H1 (cell line): ENCODE data around the gene TFRC. TPM values are rescaled to one million over a fixed set of nuclear protein-coding genes. Genes with fewer than 3 reads are reported as not detected.

Experiments used
- CTCF ChIA-PET: fragments of 300-600 bp; sonication (Branson Sonifier 250); formaldehyde crosslinking; loops from one replicate; lab custom pipeline; 2021; ENCODE audit not compliant: partially characterized antibody; lab: Charles Lee
- POLR2A ChIA-PET: fragments of 300-600 bp; sonication (Branson Sonifier 250); formaldehyde crosslinking; loops from one replicate; lab custom pipeline; 2021; ENCODE audit warnings: inconsistent platforms; ENCODE audit not compliant: partially characterized antibody; lab: Charles Lee
- DNase-seq, 2 experiments: peaks; one replicate each; pipeline versions ENCODE4 v3.0.0 to v3.0.0-alpha.2; 2010 to 2022; ENCODE audit warnings: low spot score in 2 of 2, low read depth in 1 of 2, mixed read lengths in 1 of 2
- FAIRE-seq: peaks from 2 replicates; lab custom pipeline; 2011; peaks lifted over from hg19 to GRCh38; lab: Jason Lieb, UNC
- H2AFZ ChIP-seq: 2 replicates; pipeline ENCODE4 v1.8.1; 2012; ENCODE audit warnings: low read length, inconsistent platforms
- H2AK5ac ChIP-seq: 2 replicates; pipeline ENCODE4 v1.6.1; 2013; ENCODE audit warnings: low read depth, low read length
- H2BK120ac ChIP-seq: replicated peaks from 2 replicates; pipeline ENCODE3; 2013; ENCODE audit warnings: low read depth, low read length, inconsistent platforms
- H2BK12ac ChIP-seq: 2 replicates; pipeline ENCODE4 v1.6.1; 2013; ENCODE audit warnings: low read depth, low read length
- H2BK15ac ChIP-seq: 2 replicates; pipeline ENCODE4 v1.6.1; 2013; ENCODE audit warnings: low read length
- H2BK20ac ChIP-seq: 2 replicates; pipeline ENCODE4 v1.6.1; 2013; ENCODE audit warnings: low read length
- H2BK5ac ChIP-seq: 2 replicates; pipeline ENCODE4 v1.6.1; 2013; ENCODE audit warnings: low read depth, low read length
- H3K14ac ChIP-seq: 2 replicates; pipeline ENCODE4 v1.6.1; 2013; ENCODE audit warnings: inconsistent platforms; ENCODE audit not compliant: insufficient read length
- H3K18ac ChIP-seq: 2 replicates; pipeline ENCODE4 v1.6.1; 2013; ENCODE audit warnings: low read length; ENCODE audit errors: extremely low read depth
- H3K23ac ChIP-seq: 2 replicates; pipeline ENCODE4 v1.6.1; 2013; ENCODE audit warnings: inconsistent platforms; ENCODE audit not compliant: insufficient read length
- H3K23me2 ChIP-seq: 2 replicates; pipeline ENCODE4 v1.6.1; 2013; ENCODE audit warnings: low read depth, low read length
- H3K27ac ChIP-seq: 2 replicates; pipeline ENCODE4 v1.6.1; 2011; ENCODE audit warnings: low read depth, low read length, inconsistent platforms
- H3K27me3 ChIP-seq, 4 experiments: replicated peaks in 1 of 4; 1 replicate in 1 of 4; 2 replicates in 3 of 4; pipeline versions ENCODE4 v1.6.1 to v1.8.1; 2011 to 2013; ENCODE audit warnings: low read length in 3 of 4, mild to moderate bottlenecking in 3 of 4, inconsistent platforms in 2 of 4, mixed read lengths in 2 of 4, moderate library complexity in 1 of 4; ENCODE audit not compliant: control insufficient read depth in 3 of 4, insufficient read depth in 3 of 4; ENCODE audit errors: extremely low read depth in 1 of 4
- H3K36me3 ChIP-seq, 4 experiments: 2 replicates each; pipeline versions ENCODE4 v1.6.1 to v1.8.1; 2011 to 2013; ENCODE audit warnings: mild to moderate bottlenecking in 4 of 4, low read length in 3 of 4, moderate library complexity in 2 of 4, control low read depth in 1 of 4, inconsistent platforms in 1 of 4; ENCODE audit not compliant: insufficient read depth in 4 of 4, control insufficient read depth in 2 of 4
- H3K4ac ChIP-seq: replicated peaks from 2 replicates; pipeline ENCODE3; 2013; ENCODE audit warnings: low read length, low read depth, mixed read lengths, inconsistent platforms; ENCODE audit not compliant: insufficient read length
- H3K4me1 ChIP-seq, 4 experiments: replicated peaks in 1 of 4; 1 replicate in 1 of 4; 2 replicates in 3 of 4; pipeline versions ENCODE4 v1.6.1 to v1.8.1; 2011 to 2013; ENCODE audit warnings: low read length in 3 of 4, inconsistent platforms in 2 of 4, mixed read lengths in 1 of 4; ENCODE audit not compliant: insufficient read depth in 4 of 4, control insufficient read depth in 3 of 4
- H3K4me2 ChIP-seq, 2 experiments: 2 replicates each; pipeline versions ENCODE4 v1.6.1 to v1.8.1; 2011 to 2013; ENCODE audit warnings: low read depth in 2 of 2, low read length in 2 of 2, control low read depth in 1 of 2, inconsistent platforms in 1 of 2, mild to moderate bottlenecking in 1 of 2; ENCODE audit not compliant: insufficient read depth in 1 of 2
- H3K4me3 ChIP-seq, 4 experiments: fragments of 200-600, 300-600 bp in 1 of 4; sonication (generic), shearing (Covaris generic), sonication (Bioruptor Twin) in 1 of 4; 2 replicates each; pipeline versions ENCODE4 v1.5.1 to v1.8.1; 2011 to 2016; ENCODE audit warnings: low read length in 4 of 4, low read depth in 3 of 4, control low read depth in 2 of 4, inconsistent platforms in 2 of 4, mild to moderate bottlenecking in 2 of 4, mixed read lengths in 1 of 4, moderate library complexity in 1 of 4; ENCODE audit not compliant: insufficient read depth in 2 of 4; ENCODE audit errors: extremely low read depth in 1 of 4
- H3K56ac ChIP-seq: replicated peaks from 2 replicates; pipeline ENCODE3; 2013; ENCODE audit warnings: low read depth, mild to moderate bottlenecking, mixed read lengths, low read length, inconsistent platforms; ENCODE audit not compliant: insufficient read length
- H3K79me1 ChIP-seq: 2 replicates; pipeline ENCODE4 v1.6.1; 2013; ENCODE audit warnings: low read depth, low read length, control low read depth
- H3K79me2 ChIP-seq, 2 experiments: 2 replicates each; pipeline versions ENCODE4 v1.6.1 to v1.8.1; 2012 to 2013; ENCODE audit warnings: low read length in 2 of 2, mild to moderate bottlenecking in 2 of 2, inconsistent platforms in 1 of 2; ENCODE audit not compliant: insufficient read depth in 2 of 2, control insufficient read depth in 1 of 2
- H3K9ac ChIP-seq, 4 experiments: replicated peaks in 1 of 4; 1 replicate in 1 of 4; 2 replicates in 3 of 4; pipeline versions ENCODE4 v1.6.1 to v1.8.1; 2011 to 2013; ENCODE audit warnings: low read depth in 3 of 4, low read length in 3 of 4, control low read depth in 2 of 4, mild to moderate bottlenecking in 2 of 4, moderate library complexity in 2 of 4, inconsistent platforms in 1 of 4; ENCODE audit errors: extremely low read depth in 1 of 4
- H3K9me3 ChIP-seq, 2 experiments: 2 replicates each; pipeline versions ENCODE4 v1.6.1 to v1.8.1; 2012 to 2013; ENCODE audit warnings: mild to moderate bottlenecking in 2 of 2, moderate library complexity in 2 of 2, control low read depth in 1 of 2, inconsistent platforms in 1 of 2, low read depth in 1 of 2, low read length in 1 of 2, mixed read lengths in 1 of 2; ENCODE audit not compliant: insufficient read depth in 2 of 2
- H4K20me1 ChIP-seq, 2 experiments: replicated peaks in 1 of 2; 2 replicates each; pipeline versions ENCODE3 to v1.8.1; 2011 to 2013; ENCODE audit warnings: inconsistent platforms in 2 of 2, low read length in 2 of 2, mild to moderate bottlenecking in 1 of 2; ENCODE audit not compliant: insufficient read depth in 2 of 2, control insufficient read depth in 1 of 2
- H4K5ac ChIP-seq: 2 replicates; pipeline ENCODE4 v1.6.1; 2013; ENCODE audit warnings: low read length, low read depth, mixed read lengths, inconsistent platforms; ENCODE audit not compliant: insufficient read length
- H4K8ac ChIP-seq: 2 replicates; pipeline ENCODE4 v1.8.0; 2013; ENCODE audit warnings: mild to moderate bottlenecking, moderate library complexity, low read length, inconsistent platforms; ENCODE audit not compliant: insufficient read depth; ENCODE audit errors: extremely low read depth
- H4K91ac ChIP-seq: replicated peaks from 2 replicates; pipeline ENCODE3; 2013; ENCODE audit warnings: low read length, mixed read lengths, inconsistent platforms; ENCODE audit not compliant: insufficient read length
- ATF2 ChIP-seq: IDR thresholded peaks from 2 replicates; pipeline ENCODE4 v1.6.1; 2012; ENCODE audit warnings: low read length, inconsistent platforms
- CBX8 ChIP-seq: fragments of 300-800, 300-1000 bp; sonication (generic); IDR thresholded peaks from 2 replicates; pipeline ENCODE4 v1.7.1; 2016; ENCODE audit warnings: low read depth, low read length, borderline replicate concordance
- CHD1 ChIP-seq: IDR thresholded peaks from 2 replicates; pipeline ENCODE4 v1.6.1; 2012; ENCODE audit warnings: low read depth, low read length, improper control_type of control experiment
- EP300 ChIP-seq, 2 experiments: IDR thresholded peaks; 1 replicate in 1 of 2; 2 replicates in 1 of 2; pipeline ENCODE4 v1.6.1; 2011 to 2012; ENCODE audit warnings: low read depth in 2 of 2, low read length in 2 of 2, mild to moderate bottlenecking in 2 of 2, borderline replicate concordance in 1 of 2, inconsistent platforms in 1 of 2, moderate library complexity in 1 of 2
- FOSL1 ChIP-seq: IDR thresholded peaks from 2 replicates; pipeline ENCODE4 v1.6.1; 2011; ENCODE audit warnings: mild to moderate bottlenecking, low read depth, low read length, moderate library complexity; ENCODE audit not compliant: insufficient read depth
- KDM5A ChIP-seq: fragments of 200-600 bp; IDR thresholded peaks from 2 replicates; pipeline ENCODE4 v1.7.1; 2012; ENCODE audit warnings: mild to moderate bottlenecking, low read length, inconsistent platforms, mixed read lengths
- POLR2A ChIP-seq, 2 experiments: IDR thresholded peaks; 1 replicate in 1 of 2; 2 replicates in 1 of 2; pipeline ENCODE4 v1.6.1; 2011; ENCODE audit warnings: low read depth in 2 of 2, low read length in 2 of 2, mild to moderate bottlenecking in 2 of 2; ENCODE audit errors: control extremely low read depth in 1 of 2
- SIRT6 ChIP-seq: IDR thresholded peaks from one replicate; pipeline ENCODE4 v1.7.1; 2012; ENCODE audit warnings: low read length, inconsistent platforms
- SP1 ChIP-seq: IDR thresholded peaks from 2 replicates; pipeline ENCODE4 v1.6.1; 2011; ENCODE audit warnings: low read depth, low read length
- SP2 ChIP-seq: IDR thresholded peaks from 2 replicates; pipeline ENCODE4 v1.6.1; 2012; ENCODE audit warnings: mild to moderate bottlenecking, low read length, inconsistent platforms
- TBP ChIP-seq: IDR thresholded peaks from 2 replicates; pipeline ENCODE4 v1.6.1; 2011; ENCODE audit warnings: low read depth, low read length, improper control_type of control experiment
- USF2 ChIP-seq: IDR thresholded peaks from 2 replicates; pipeline ENCODE4 v1.6.1; 2011; ENCODE audit warnings: low read length, improper control_type of control experiment
- WGBS, 2 experiments: shearing (Covaris generic) in 1 of 2; methylation state at CpG; one replicate each; pipeline versions ENCODE4 v1.1.6 to v1.1.7; 2013 to 2015; ENCODE audit warnings: low lambda C conversion rate in 2 of 2, mixed read lengths in 2 of 2, inconsistent platforms in 1 of 2, low coverage in 1 of 2, missing lambda C conversion rate in 1 of 2; ENCODE audit not compliant: insufficient replicate concordance in 2 of 2, insufficient coverage in 1 of 2, insufficient read length in 1 of 2; ENCODE audit errors: extremely low coverage in 1 of 2, missing lambda C conversion rate in 1 of 2; 5-methylcytosine and 5-hydroxymethylcytosine counted together
- polyA plus RNA-seq, 7 experiments: library from polyadenylated mRNA; depleted of rRNA in 3 of 7; stranded (reverse) in 5 of 7; unstranded in 2 of 7; fragments of >200 nt in 5 of 7; fragments of 200-250 nt in 2 of 7; gene quantifications; 1 replicate in 5 of 7; 2 replicates in 1 of 7; 4 replicates in 1 of 7; pipeline versions ENCODE4 v1.2.1 to v1.2.3, GENCODE V29; 2011 to 2013; ENCODE audit warnings: missing spikeins in 2 of 7, mixed read lengths in 2 of 7
- total RNA-seq: library from RNA; stranded (reverse); fragmentation: NEBNext Ultra II Directional; extraction: Animal tissue kit (Norgen Biotek cat#: 25700); gene quantifications from 2 replicates; pipeline ENCODE4 v1.2.1, GENCODE V29; 2021

Gene TFRC
- total and polyA plus RNA-seq, 2 of the 8 experiments (the other 6 are each of a cell fraction or from before 2014, with no cell fraction given) = 67.3 to 161 TPM

DNA sequence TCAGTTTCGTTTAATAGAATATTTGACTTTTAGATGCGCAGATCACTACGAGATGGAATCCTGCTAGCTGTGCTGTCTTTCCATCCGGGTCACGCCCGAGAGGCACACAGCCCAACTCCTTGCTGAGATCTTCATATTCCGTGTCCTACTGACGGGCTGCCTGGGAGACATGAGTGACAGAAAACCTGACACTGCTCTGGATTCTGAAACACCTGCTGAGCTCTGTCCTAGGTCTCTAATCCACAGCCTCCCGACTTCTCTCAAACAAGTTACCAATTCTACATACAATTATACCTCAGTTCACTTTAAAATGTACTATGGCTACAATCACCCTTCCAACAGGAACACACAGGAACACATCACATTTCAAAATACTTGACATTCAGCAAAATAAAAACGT is 27.2 kb downstream of the TFRC start:
- H3K18ac ChIP-seq = no peak overlapping the region
- no peak for TF ChIP-seq SP1
- no peak for TF ChIP-seq USF2
- TF ChIP-seq KDM5A = no peak
- no peak for TF ChIP-seq ATF2
- TF ChIP-seq POLR2A (IDR thresholded peaks at IDR 0.05; ENCODE audit: control extremely low read depth in 1 of 2, low read depth in 2 of 2, low read length in 2 of 2) = no peak
- no peak for TF ChIP-seq SP2
- TF ChIP-seq TBP = no peak
- no peak for TF ChIP-seq EP300 (IDR thresholded peaks at IDR 0.05; ENCODE audit: borderline replicate concordance in 1 of 2, low read depth in 2 of 2, low read length in 2 of 2)
- no peak for TF ChIP-seq FOSL1
- no peak for TF ChIP-seq SIRT6
- no peak for TF ChIP-seq CHD1
- TF ChIP-seq CBX8 = no peak

More for the DNA sequence above, 27.2 kb downstream of the TFRC start:
- Histone ChIP-seq H4K91ac (no peak overlapping the region), H2BK20ac (no peak overlapping the region), H3K4me2 (no peak overlapping the region), H3K14ac (no peak overlapping the region), H3K56ac (no peak overlapping the region), H3K23me2 (no peaks in the 10 kb centered on the region), H3K9me3 (no peaks in the 10 kb centered on the region), H3K36me3 (peaks cover 40 to 88% (median 67%) of the 10 kb centered on the region in 4 experiments), H2AK5ac (no peak overlapping the region), H4K8ac (no peak overlapping the region), H3K79me1 (no peaks in the 10 kb centered on the region), H2BK120ac (no peak overlapping the region), H3K4ac (no peak overlapping the region), H3K27me3 (no peaks in the 10 kb centered on the region), H2AFZ (no peak overlapping the region), H3K9ac (no peak overlapping the region), H3K4me1 (peaks cover 0 to 6% (median 4%) of the 10 kb centered on the region in 4 experiments; a peak in 5 of 7 replicates), H3K27ac (no peak overlapping the region), H4K20me1 (peaks cover 0 to 3% of the 10 kb centered on the region in 2 experiments), H3K79me2 (no peaks in the 10 kb centered on the region; a peak in 1 of 4 replicates), H4K5ac (no peak overlapping the region), H2BK12ac (no peak overlapping the region), H3K4me3 (no peak overlapping the region), H2BK15ac (no peak overlapping the region), H3K23ac (no peak overlapping the region), H2BK5ac (no peak overlapping the region)
- 94% methylated on average over 10 of the region's 10 CpGs; no CpG with 5 or more reads in 1 of the 2 experiments for WGBS, 2 experiments
- POLR2A ChIA-PET = interaction anchor here (1.3 to 1.9 kb wide), 2 partner anchors 10 to 27 kb away, joined by 3 to 4 read pairs; no protein-coding TSS in a partner anchor
- no peak for FAIRE-seq
- no peak for DNase-seq
- CTCF ChIA-PET = interaction anchor here (4.6 kb wide), 1 partner anchor 18 kb away, joined by 19 read pairs; no protein-coding TSS in a partner anchor
